HG03469 (cell line): ENCODE results near the gene BBOX1.
"Not testable (repeated sequence)": the region's sequence is repeated elsewhere in the genome, so short reads cannot be mapped to it uniquely, and the experiment has no call there.

Experiments used
- ATAC-seq: cut with Tn5 transposase; IDR thresholded peaks from one replicate; pipeline ENCODE4 v1.9.1; 2021; ENCODE audit warnings: mild to moderate bottlenecking, moderate library complexity, moderate number of reproducible peaks; ENCODE audit not compliant: unreplicated experiment

The BBOX1 gene

GRCh38 chr11:27174672-27175210 lies 134.1 kb downstream of the BBOX1 start:
- ATAC-seq, result no peak

- ATAC-seq, result not testable (repeated sequence)
These were observed 134.9 kb downstream of the BBOX1 start for GRCh38 chr11:27175562-27175961.
